ENCODE results near the gene CACNG3. TPM values are rescaled to one million over a fixed set of nuclear protein-coding genes. Genes with fewer than 3 reads are reported as not detected.
A peak's percentile ranks its signal among the peaks of the same experiment; 100 is the strongest.

Gene CACNG3
- total and polyA plus RNA-seq, 5 donors from 2014 or later, result not detected

DNA sequence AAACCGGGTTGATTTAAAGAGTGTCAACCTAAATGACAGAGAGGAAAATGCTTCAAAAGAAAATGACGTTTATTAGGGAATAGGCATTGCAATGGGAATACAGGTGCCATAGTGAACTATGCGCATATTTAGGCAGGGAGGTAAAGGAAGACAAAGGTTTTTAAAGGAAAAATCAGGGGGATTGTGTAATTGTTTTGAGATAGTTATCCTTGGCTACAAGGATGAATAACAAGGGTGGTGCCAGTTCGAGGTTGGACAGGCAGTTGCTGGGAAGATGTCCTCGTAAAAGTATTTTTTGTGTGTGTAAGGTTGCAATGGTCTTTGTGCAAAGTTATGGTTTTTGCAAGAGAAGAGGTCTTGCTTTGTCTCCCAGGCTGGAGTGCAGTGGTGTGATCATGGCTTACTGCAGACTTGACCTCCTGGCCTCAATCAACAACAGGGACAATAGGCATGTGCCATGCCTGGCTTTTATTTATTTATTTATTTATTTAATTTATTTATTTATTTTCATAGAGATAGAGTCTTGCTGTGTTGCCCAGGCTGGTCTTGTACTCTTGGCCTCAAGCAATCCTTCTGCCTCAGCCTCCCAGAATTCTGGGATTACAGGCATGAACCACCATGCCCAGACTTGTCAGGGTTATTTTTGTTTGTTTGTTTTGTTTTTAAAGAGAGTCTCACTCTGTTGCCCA lies 63.1 kb downstream of the CACNG3 start:
- Mint-ChIP-seq H3K4me1 (no peaks in the 10 kb centered on the region), H3K27me3 (peaks cover 30% of the 10 kb centered on the region), H3K4me3 (no peak overlapping the region), H3K9me3 (no peaks in the 10 kb centered on the region), H3K27ac (no peak overlapping the region), H3K36me3 (no peaks in the 10 kb centered on the region)
- DNase-seq (no peak), ATAC-seq (ENCODE audit: low read depth in 2 of 2) (no peak)
- Histone ChIP-seq H3K36me3 (ENCODE audit: control insufficient read depth, insufficient read depth, low read length) (no peaks in the 10 kb centered on the region), H3K4me1 (ENCODE audit: control insufficient read depth, insufficient read depth, low read length, poor library complexity, severe bottlenecking) (no peaks in the 10 kb centered on the region), H3K4me3 (ENCODE audit: low read depth, low read length) (no peak overlapping the region), H3K9me3 (ENCODE audit: control insufficient read depth in 2 of 2, low read length in 2 of 2) (no peaks in the 10 kb centered on the region), H3K27me3 (ENCODE audit: control insufficient read depth, insufficient read depth, low read length) (peaks cover 7% of the 10 kb centered on the region), H3K27ac (ENCODE audit: insufficient read depth, low read length, poor library complexity, severe bottlenecking) (no peak overlapping the region)

DNA sequence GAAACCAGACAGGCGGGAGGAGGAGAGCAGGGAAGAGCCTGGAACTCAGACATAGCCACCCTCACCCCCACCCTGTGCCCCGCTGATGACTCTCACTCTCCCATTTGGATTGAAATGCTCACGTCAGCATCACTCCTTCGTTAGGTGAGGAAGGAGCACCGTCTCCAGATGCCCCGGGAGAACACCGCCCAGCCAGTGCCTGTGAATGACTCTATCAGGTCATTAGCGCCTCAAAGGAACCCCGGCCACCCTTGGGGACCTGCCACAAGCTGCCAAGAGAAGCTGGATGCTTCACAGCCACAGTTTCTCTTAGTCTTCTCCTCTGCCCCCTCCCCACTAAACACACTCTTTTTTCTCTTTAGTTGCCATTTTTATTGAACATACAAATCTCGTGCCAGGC lies 66.0 kb downstream of the CACNG3 start:
- no peak overlapping the region for H3K4me3 ChIP-seq (ENCODE audit: low read depth, low read length)
- H3K4me1 Mint-ChIP-seq, result no peaks in the 10 kb centered on the region
- H3K4me3 Mint-ChIP-seq, result no peak overlapping the region
- no peaks in the 10 kb centered on the region for H3K36me3 Mint-ChIP-seq
- H3K4me1 ChIP-seq (ENCODE audit: control insufficient read depth, insufficient read depth, low read length, poor library complexity, severe bottlenecking), result no peaks in the 10 kb centered on the region
- no peak overlapping the region for H3K27ac Mint-ChIP-seq
- H3K27me3 Mint-ChIP-seq, result peaks cover 17% of the 10 kb centered on the region
- H3K27ac ChIP-seq (ENCODE audit: insufficient read depth, low read length, poor library complexity, severe bottlenecking), result no peak overlapping the region
- no peaks in the 10 kb centered on the region for H3K36me3 ChIP-seq (ENCODE audit: control insufficient read depth, insufficient read depth, low read length)
- no peaks in the 10 kb centered on the region for H3K9me3 Mint-ChIP-seq
- H3K9me3 ChIP-seq (ENCODE audit: control insufficient read depth in 2 of 2, low read length in 2 of 2), result no peaks in the 10 kb centered on the region
- DNase-seq (no peak), ATAC-seq (ENCODE audit: low read depth in 2 of 2) (no peak)
- H3K27me3 ChIP-seq (ENCODE audit: control insufficient read depth, insufficient read depth, low read length), result peaks cover 7% of the 10 kb centered on the region

DNA sequence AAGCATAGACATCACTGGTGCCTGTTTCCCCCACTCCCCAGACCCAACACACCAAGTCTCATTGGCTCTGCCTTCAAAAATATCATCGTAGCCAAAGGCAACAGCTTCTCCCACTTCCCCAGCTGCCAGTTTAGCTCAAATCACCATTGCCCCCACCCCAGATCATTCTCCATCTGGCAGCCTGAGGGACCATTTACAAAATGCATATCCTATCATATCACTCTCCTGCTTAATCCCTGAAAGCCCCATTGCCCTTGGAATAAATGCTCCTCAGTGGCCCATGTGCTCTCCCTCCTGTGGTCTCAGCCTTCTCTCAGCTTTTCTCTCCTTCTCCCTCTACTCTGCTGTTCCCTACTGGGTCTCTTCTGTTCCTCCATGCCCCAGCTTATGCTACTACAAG lies 68.3 kb downstream of the CACNG3 start:
- Histone ChIP-seq H3K27me3 (ENCODE audit: control insufficient read depth, insufficient read depth, low read length) (peaks cover 7% of the 10 kb centered on the region), H3K4me1 (ENCODE audit: control insufficient read depth, insufficient read depth, low read length, poor library complexity, severe bottlenecking) (no peaks in the 10 kb centered on the region), H3K27ac (ENCODE audit: insufficient read depth, low read length, poor library complexity, severe bottlenecking) (no peak overlapping the region), H3K36me3 (ENCODE audit: control insufficient read depth, insufficient read depth, low read length) (no peaks in the 10 kb centered on the region), H3K9me3 (ENCODE audit: control insufficient read depth in 2 of 2, low read length in 2 of 2) (no peaks in the 10 kb centered on the region), H3K4me3 (ENCODE audit: low read depth, low read length) (no peak overlapping the region)
- no peak overlapping the region for H3K27ac Mint-ChIP-seq
- no peaks in the 10 kb centered on the region for H3K9me3 Mint-ChIP-seq
- peaks cover 9% of the 10 kb centered on the region for H3K27me3 Mint-ChIP-seq
- no peak for ATAC-seq (ENCODE audit: low read depth in 2 of 2)
- H3K4me1 Mint-ChIP-seq, result no peaks in the 10 kb centered on the region
- no peak overlapping the region for H3K4me3 Mint-ChIP-seq
- DNase-seq, result no peak
- H3K36me3 Mint-ChIP-seq, result no peaks in the 10 kb centered on the region

DNA sequence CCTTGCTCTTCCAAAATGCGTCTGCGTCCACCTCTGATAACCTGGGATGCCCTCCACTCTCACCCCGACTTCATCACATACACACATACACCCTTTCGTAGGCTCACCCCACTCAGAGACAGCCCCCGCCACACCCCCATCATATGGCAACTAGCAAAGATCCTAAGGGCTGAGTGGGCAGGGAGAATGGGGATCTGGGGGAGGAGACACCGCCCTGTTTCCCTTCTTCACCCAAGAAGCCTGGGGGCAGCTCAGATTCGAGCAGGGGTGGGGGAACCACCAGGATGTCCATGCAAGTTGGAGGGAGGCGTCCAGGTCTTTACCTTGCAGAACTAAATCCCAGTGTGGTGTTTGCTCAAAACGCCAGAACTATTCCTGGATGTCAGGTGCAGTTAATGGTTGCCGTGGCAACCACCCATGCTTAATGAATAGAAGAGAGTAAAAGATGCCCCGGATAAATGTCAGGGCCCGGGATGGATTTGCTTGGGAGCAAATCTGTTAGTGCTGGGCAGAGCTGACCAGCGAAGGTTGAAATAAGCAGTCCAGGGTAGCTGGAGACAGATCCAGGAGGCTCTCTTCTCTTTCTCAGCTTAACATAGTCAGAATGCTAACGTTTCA lies 72.8 kb downstream of the CACNG3 start:
- no peaks in the 10 kb centered on the region for H3K27me3 ChIP-seq (ENCODE audit: control insufficient read depth, insufficient read depth, low read length)
- H3K4me1 Mint-ChIP-seq, result no peaks in the 10 kb centered on the region
- no peaks in the 10 kb centered on the region for H3K36me3 Mint-ChIP-seq
- H3K27me3 Mint-ChIP-seq, result peaks cover 11% of the 10 kb centered on the region
- no peaks in the 10 kb centered on the region for H3K4me1 ChIP-seq (ENCODE audit: control insufficient read depth, insufficient read depth, low read length, poor library complexity, severe bottlenecking)
- no peak for ATAC-seq (ENCODE audit: low read depth in 2 of 2)
- no peaks in the 10 kb centered on the region for H3K9me3 ChIP-seq (ENCODE audit: control insufficient read depth in 2 of 2, low read length in 2 of 2)
- no peak overlapping the region for H3K27ac ChIP-seq (ENCODE audit: insufficient read depth, low read length, poor library complexity, severe bottlenecking)
- H3K9me3 Mint-ChIP-seq, result peaks cover 0 to 2% (median 0%) of the 10 kb centered on the region in 7 donors
- DNase-seq, result no peak
- no peak overlapping the region for H3K4me3 ChIP-seq (ENCODE audit: low read depth, low read length)
- no peak overlapping the region for H3K27ac Mint-ChIP-seq
- H3K36me3 ChIP-seq (ENCODE audit: control insufficient read depth, insufficient read depth, low read length), result no peaks in the 10 kb centered on the region
- no peak overlapping the region for H3K4me3 Mint-ChIP-seq

DNA sequence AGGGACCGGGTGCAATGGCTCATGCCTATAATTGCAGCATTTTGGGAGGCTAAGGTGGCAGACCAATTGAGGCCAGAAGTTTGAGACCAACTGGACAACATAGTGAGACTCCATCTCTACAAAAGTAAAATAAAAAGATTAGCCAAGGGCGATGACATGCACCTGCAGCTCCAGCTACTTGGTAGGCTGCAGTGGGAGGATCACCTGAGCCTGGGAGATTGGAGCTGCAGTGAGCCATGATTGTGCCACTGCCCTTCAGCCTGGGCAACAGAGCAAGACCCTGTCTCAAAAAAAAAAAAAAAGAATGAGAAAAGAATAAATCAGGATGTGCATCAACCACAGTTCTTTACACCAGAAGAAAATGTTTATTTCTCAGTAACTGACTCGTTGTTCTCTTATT lies 76.0 kb downstream of the CACNG3 start:
- Histone ChIP-seq H3K9me3 (ENCODE audit: control insufficient read depth in 2 of 2, low read length in 2 of 2) (no peaks in the 10 kb centered on the region), H3K27ac (ENCODE audit: insufficient read depth, low read length, poor library complexity, severe bottlenecking) (no peak overlapping the region), H3K4me1 (ENCODE audit: control insufficient read depth, insufficient read depth, low read length, poor library complexity, severe bottlenecking) (no peaks in the 10 kb centered on the region), H3K27me3 (ENCODE audit: control insufficient read depth, insufficient read depth, low read length) (no peaks in the 10 kb centered on the region), H3K36me3 (ENCODE audit: control insufficient read depth, insufficient read depth, low read length) (no peaks in the 10 kb centered on the region), H3K4me3 (ENCODE audit: low read depth, low read length) (no peak overlapping the region)
- no peaks in the 10 kb centered on the region for H3K36me3 Mint-ChIP-seq
- no peak overlapping the region for H3K27ac Mint-ChIP-seq
- H3K27me3 Mint-ChIP-seq, result peaks cover 7% of the 10 kb centered on the region
- ATAC-seq (ENCODE audit: low read depth in 2 of 2), result no peak
- DNase-seq, result no peak
- H3K9me3 Mint-ChIP-seq, result peaks cover 0 to 6% (median 0%) of the 10 kb centered on the region in 7 donors
- H3K4me1 Mint-ChIP-seq, result no peaks in the 10 kb centered on the region
- no peak overlapping the region for H3K4me3 Mint-ChIP-seq

DNA sequence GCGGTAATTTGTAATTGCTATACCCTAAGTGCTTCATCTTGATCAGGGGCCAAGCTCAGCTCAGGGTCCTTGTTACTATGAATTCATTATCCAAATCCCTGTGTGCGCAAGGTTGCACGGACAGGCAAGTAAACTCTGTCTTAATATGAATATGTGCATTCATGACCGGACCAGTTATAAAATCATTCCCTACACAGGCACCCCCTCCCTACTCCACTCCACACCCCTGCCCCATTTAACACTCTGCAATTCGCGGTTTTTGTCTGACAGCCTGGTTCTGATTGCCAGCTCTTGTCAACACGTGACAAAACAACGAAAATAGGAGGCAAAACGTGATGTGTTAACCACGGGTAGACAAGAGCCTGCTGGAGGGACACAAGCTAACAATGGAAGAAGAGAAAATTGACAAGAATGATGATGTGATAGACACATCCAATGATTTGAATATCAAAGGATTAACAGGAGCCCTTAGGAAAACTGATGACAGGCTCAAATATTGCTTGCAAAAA lies 76.5 kb downstream of the CACNG3 start:
- Histone ChIP-seq H3K27ac (ENCODE audit: insufficient read depth, low read length, poor library complexity, severe bottlenecking) (no peak overlapping the region), H3K9me3 (ENCODE audit: control insufficient read depth in 2 of 2, low read length in 2 of 2) (no peaks in the 10 kb centered on the region), H3K27me3 (ENCODE audit: control insufficient read depth, insufficient read depth, low read length) (no peaks in the 10 kb centered on the region), H3K4me1 (ENCODE audit: control insufficient read depth, insufficient read depth, low read length, poor library complexity, severe bottlenecking) (no peaks in the 10 kb centered on the region), H3K36me3 (ENCODE audit: control insufficient read depth, insufficient read depth, low read length) (no peaks in the 10 kb centered on the region), H3K4me3 (ENCODE audit: low read depth, low read length) (no peak overlapping the region)
- no peak overlapping the region for H3K4me3 Mint-ChIP-seq
- H3K9me3 Mint-ChIP-seq, result peaks cover 0 to 6% (median 0%) of the 10 kb centered on the region in 7 donors
- peaks cover 7% of the 10 kb centered on the region for H3K27me3 Mint-ChIP-seq
- H3K27ac Mint-ChIP-seq, result no peak overlapping the region
- no peaks in the 10 kb centered on the region for H3K4me1 Mint-ChIP-seq
- no peak for DNase-seq
- H3K36me3 Mint-ChIP-seq, result no peaks in the 10 kb centered on the region
- ATAC-seq (ENCODE audit: low read depth in 2 of 2), result no peak

DNA sequence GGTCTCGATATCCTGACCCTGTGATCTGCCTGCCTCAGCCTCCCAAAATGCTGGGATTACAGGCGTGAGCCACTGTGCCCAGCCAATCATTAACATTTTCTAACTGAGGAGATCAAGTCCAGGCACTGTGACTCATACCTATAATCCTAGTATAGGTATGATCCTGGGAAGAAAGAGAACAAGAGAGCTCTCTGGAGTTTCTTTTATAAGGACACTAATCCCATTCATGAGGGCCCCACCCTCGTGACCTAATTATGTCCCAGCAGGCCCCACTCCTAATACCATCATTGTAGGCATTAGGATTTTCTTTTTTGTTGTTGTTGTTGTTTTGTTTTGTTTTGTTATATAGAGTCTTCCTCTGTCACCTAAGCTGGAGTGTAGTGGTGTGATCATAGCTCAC lies 80.4 kb downstream of the CACNG3 start:
- H3K4me1 ChIP-seq (ENCODE audit: control insufficient read depth, insufficient read depth, low read length, poor library complexity, severe bottlenecking), result no peaks in the 10 kb centered on the region
- Mint-ChIP-seq H3K4me1 (no peaks in the 10 kb centered on the region), H3K27me3 (no peaks in the 10 kb centered on the region), H3K4me3 (no peak overlapping the region), H3K9me3 (peaks cover 0 to 9% (median 0%) of the 10 kb centered on the region in 7 donors), H3K36me3 (no peaks in the 10 kb centered on the region), H3K27ac (no peak overlapping the region)
- ATAC-seq (ENCODE audit: low read depth in 2 of 2) (no peak), DNase-seq (no peak)
- no peak overlapping the region for H3K27ac ChIP-seq (ENCODE audit: insufficient read depth, low read length, poor library complexity, severe bottlenecking)
- H3K4me3 ChIP-seq (ENCODE audit: low read depth, low read length), result no peak overlapping the region
- H3K36me3 ChIP-seq (ENCODE audit: control insufficient read depth, insufficient read depth, low read length), result no peaks in the 10 kb centered on the region
- H3K27me3 ChIP-seq (ENCODE audit: control insufficient read depth, insufficient read depth, low read length), result no peaks in the 10 kb centered on the region
- no peaks in the 10 kb centered on the region for H3K9me3 ChIP-seq (ENCODE audit: control insufficient read depth in 2 of 2, low read length in 2 of 2)

DNA sequence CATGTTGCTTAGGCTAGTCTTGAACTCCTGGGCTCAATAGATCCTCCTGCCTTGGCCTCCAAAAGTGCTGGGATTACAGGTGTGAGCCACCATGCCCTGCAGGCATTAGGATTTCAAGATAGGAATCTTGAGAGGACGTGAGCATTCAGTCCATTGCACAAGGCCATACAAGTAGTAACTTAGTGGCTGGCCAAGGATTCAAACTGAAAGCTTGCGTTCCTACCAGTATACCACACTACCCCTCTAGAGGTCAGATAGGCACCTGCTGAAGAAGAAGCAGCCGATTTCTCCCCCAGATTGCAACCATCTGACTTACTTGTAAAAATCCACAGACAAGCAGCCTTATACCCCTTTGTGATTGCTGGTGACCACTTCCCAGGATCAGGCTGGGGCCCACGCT lies 80.9 kb downstream of the CACNG3 start:
- DNase-seq (no peak), ATAC-seq (ENCODE audit: low read depth in 2 of 2) (no peak)
- Histone ChIP-seq H3K27ac (ENCODE audit: insufficient read depth, low read length, poor library complexity, severe bottlenecking) (no peak overlapping the region), H3K36me3 (ENCODE audit: control insufficient read depth, insufficient read depth, low read length) (no peaks in the 10 kb centered on the region), H3K4me1 (ENCODE audit: control insufficient read depth, insufficient read depth, low read length, poor library complexity, severe bottlenecking) (no peaks in the 10 kb centered on the region), H3K4me3 (ENCODE audit: low read depth, low read length) (no peak overlapping the region), H3K9me3 (ENCODE audit: control insufficient read depth in 2 of 2, low read length in 2 of 2) (no peaks in the 10 kb centered on the region), H3K27me3 (ENCODE audit: control insufficient read depth, insufficient read depth, low read length) (no peaks in the 10 kb centered on the region)
- H3K27me3 Mint-ChIP-seq, result no peaks in the 10 kb centered on the region
- H3K27ac Mint-ChIP-seq, result peak overlapping the region in 1 of 3 donors; percentile 57
- H3K9me3 Mint-ChIP-seq, result peaks cover 0 to 9% (median 0%) of the 10 kb centered on the region in 7 donors
- H3K36me3 Mint-ChIP-seq, result no peaks in the 10 kb centered on the region
- no peak overlapping the region for H3K4me3 Mint-ChIP-seq
- H3K4me1 Mint-ChIP-seq, result no peaks in the 10 kb centered on the region
